Jurkat, Clone E6-1 (cell line): Measurements from ENCODE around the gene CFAP61.

ENCODE experiments used
- DNase-seq: peaks from one replicate; pipeline ENCODE4 v3.0.0-alpha.2; 2011; ENCODE audit warnings: low read depth, low spot score
- H3K4me3 ChIP-seq: 2 replicates; pipeline ENCODE4 v1.5.1; 2011; ENCODE audit warnings: mild to moderate bottlenecking, low read length, control low read depth, moderate library complexity

Gene CFAP61

GRCh38 chr20:20393207-20394120 is 341.1 kb downstream of the CFAP61 start:
- DNase-seq: no peak
- H3K4me3 ChIP-seq: no peak overlapping the region

- no peak for DNase-seq
- H3K4me3 ChIP-seq: no peak overlapping the region
Observed at GRCh38 chr20:20395087-20395486, 342.8 kb downstream of the CFAP61 start.

GRCh38 chr20:20395903-20396568 is 343.7 kb downstream of the CFAP61 start:
- DNase-seq: no peak
- no peak overlapping the region for H3K4me3 ChIP-seq

DNA sequence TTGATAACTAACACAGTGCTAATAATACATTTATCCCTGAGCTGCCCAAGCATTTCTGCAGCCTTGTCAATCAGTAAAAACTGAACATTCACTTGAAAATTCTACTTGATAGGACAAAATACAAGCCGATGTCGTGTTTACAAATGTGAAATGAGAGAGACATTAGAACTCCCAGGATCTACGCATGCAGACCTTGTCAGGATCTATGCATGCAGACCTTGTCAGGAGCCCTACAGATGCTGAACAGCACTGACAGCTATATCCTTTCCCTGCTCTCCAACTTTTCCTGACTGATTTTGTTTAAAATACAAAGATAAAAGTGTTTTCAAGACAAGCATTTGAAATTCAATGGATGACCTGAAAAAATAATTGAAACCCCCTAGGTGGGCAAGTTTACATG is 344.5 kb downstream of the CFAP61 start:
- no peak overlapping the region for H3K4me3 ChIP-seq
- DNase-seq: no peak

DNA sequence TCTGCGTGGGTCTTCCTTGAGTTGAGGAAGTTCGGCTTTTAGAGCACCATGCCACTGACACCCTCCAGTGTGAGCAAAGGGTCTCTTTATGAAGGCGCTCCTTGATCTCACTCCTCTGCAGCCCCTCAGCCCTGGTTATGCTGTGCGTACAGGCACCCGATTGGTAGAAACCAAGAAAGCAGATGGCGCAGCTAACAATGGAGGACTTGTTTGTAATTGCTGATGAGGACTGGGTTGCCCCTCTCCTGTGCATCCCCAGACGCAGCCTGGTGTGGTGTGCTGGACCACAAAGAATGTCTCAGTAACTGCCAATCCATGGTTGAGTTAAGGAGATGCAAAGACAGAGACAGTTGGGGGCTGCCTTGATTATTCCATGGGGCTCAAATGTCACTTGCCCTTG is 345.8 kb downstream of the CFAP61 start:
- no peak for DNase-seq
- no peak overlapping the region for H3K4me3 ChIP-seq

- DNase-seq: no peak
Observed at GRCh38 chr20:20399531-20400500, 347.5 kb downstream of the CFAP61 start.

GRCh38 chr20:20401991-20402390 is 349.7 kb downstream of the CFAP61 start:
- no peak for DNase-seq
- H3K4me3 ChIP-seq: no peak overlapping the region

More at GRCh38 chr20:20399531-20400500, 347.5 kb downstream of the CFAP61 start:
- no peak overlapping the region for H3K4me3 ChIP-seq

GRCh38 chr20:20404633-20405032 is 352.3 kb downstream of the CFAP61 start:
- no peak for DNase-seq
- no peak overlapping the region for H3K4me3 ChIP-seq

DNA sequence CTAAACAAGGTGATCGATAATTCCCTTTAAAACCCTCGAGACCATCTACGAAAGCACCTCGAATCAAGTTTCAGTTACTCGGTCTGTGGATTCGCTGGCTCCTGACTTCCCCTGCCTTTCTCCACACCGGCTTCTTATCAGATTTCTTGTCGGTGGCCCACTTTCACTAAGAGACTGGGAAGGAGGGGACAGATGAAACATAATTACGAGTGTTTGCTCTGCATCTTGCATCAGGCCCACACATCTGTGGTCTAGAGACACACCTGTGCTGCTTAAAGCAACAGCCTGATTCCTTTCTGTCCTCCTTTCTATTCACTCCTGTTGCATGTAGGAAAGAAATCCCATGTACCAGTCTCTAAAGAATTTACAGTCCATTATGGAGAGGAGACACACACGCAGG is 353.3 kb downstream of the CFAP61 start:
- peak; percentile 29 for DNase-seq
- H3K4me3 ChIP-seq: no peak overlapping the region

- no peak for DNase-seq
- no peak overlapping the region for H3K4me3 ChIP-seq
Observed at GRCh38 chr20:20406306-20406705, 354.0 kb downstream of the CFAP61 start.

DNA sequence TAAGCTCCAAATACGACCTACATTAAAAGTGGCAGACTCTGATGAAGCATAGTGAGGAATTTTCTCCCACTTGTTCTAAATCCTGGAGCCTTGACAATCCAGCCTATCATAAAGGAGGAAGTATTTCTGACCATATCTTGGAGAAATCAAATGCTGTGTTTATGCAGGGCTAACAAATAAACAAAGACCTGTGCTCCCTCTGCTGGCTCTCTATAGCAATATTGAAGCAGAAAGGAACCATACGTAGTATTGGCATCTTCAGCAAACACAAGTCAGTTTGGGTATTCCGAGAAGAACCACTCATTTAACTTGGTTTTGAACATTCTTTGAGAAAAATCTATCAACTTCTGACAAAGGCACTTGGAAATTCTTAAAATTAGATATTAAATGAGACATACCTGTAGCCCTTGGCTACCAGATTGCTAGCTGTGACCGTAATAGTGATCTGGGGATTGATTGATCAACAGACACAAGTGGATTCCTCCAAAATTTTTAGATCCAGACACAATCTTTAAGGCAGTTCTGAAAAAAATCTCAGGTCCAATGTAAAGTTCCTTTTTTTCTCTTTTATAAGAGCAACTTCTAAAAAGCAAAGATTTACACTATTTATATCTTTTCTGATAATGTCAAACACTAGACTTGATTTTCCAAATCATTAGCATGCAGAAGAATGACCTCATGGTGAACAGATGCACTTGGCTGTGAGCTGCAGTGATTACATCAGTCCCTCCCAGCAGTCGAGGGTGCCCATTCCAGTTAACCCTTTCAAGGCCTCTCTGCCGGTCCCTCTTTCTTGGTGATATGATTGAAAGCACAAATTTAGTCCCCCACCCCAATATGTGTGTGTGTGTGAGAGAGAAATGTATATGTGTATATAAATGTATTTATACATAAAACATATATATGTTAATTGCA is 355.8 kb downstream of the CFAP61 start:
- no peak overlapping the region for H3K4me3 ChIP-seq
- peak; percentile 9 for DNase-seq

DNA sequence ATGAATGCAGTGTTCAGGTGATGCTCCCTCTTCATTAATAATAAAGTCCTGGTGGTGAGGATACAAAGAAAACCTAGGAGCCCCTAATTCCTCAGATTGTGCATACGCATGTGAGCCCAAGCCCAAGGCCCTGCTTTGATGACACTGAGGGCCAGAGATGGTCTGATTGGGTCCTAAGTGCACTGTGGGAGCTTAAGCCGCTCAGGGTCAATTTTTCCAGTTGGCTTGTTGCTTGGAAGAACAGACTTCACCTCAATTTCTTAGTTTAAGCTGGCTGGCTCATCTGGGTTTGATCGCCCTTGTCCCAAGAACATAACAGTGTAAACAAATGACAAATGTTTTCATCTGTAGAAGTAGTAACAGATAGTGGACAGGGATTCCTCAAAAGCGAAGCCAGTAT is 357.0 kb downstream of the CFAP61 start:
- H3K4me3 ChIP-seq: no peak overlapping the region
- DNase-seq: no peak
